ENCODE results near the gene SLC12A7.

- no peak for TF ChIP-seq CTCF (IDR thresholded peaks at IDR 0.05 in 8 of 11, conservative IDR thresholded peaks at IDR 0.05 in 3 of 11)
- no peak for TF ChIP-seq POLR2AphosphoS5 (IDR thresholded peaks at IDR 0.05)
Observed at GRCh38 chr5:1144638-1145396, 33.0 kb upstream of the SLC12A7 start.

Data from spleen (tissue), 7 donors.